Keratinocyte (primary cell): ENCODE data around the gene DNAH17. TPM values are rescaled to one million over a fixed set of nuclear protein-coding genes. Genes with fewer than 3 reads are reported as not detected.

Experiments
- DNase-seq: peaks from one replicate; pipeline ENCODE4 v3.0.0-alpha.2; 2011; ENCODE audit warnings: low read depth, missing footprints, low spot score
- FAIRE-seq: peaks from 2 replicates; lab custom pipeline; 2011; peaks lifted over from hg19 to GRCh38; lab: Jason Lieb, UNC
- H2AFZ ChIP-seq: 2 replicates; pipeline ENCODE4 v1.6.0; 2012; ENCODE audit warnings: low read length, control low read depth, inconsistent platforms; ENCODE audit not compliant: control insufficient read depth
- H3K27ac ChIP-seq: 2 replicates; pipeline ENCODE4 v1.5.1; 2011; ENCODE audit warnings: low read length; ENCODE audit not compliant: control insufficient read depth, insufficient read depth
- H3K27me3 ChIP-seq: 3 replicates; pipeline ENCODE4 v1.6.0; 2011; ENCODE audit warnings: low read length; ENCODE audit not compliant: control insufficient read depth, insufficient read depth; ENCODE audit errors: extremely low read depth
- H3K36me3 ChIP-seq, 2 experiments: 2 replicates in 1 of 2; 3 replicates in 1 of 2; pipeline ENCODE4 v1.5.1; 2011; ENCODE audit warnings: low read length in 2 of 2, mild to moderate bottlenecking in 1 of 2; ENCODE audit not compliant: control insufficient read depth in 2 of 2, insufficient read depth in 2 of 2; ENCODE audit errors: extremely low read depth in 1 of 2
- H3K4me1 ChIP-seq: 3 replicates; pipeline ENCODE4 v1.5.1; 2011; ENCODE audit warnings: low read length; ENCODE audit not compliant: control insufficient read depth, insufficient read depth; ENCODE audit errors: extremely low read depth
- H3K4me2 ChIP-seq: 3 replicates; pipeline ENCODE4 v1.6.0; 2011; ENCODE audit warnings: low read depth, low read length; ENCODE audit not compliant: control insufficient read depth, insufficient read depth; ENCODE audit errors: extremely low read depth
- H3K4me3 ChIP-seq, 3 experiments: fragments of 200-600 bp in 1 of 3; sonication (generic) in 1 of 3; 2 replicates in 2 of 3; 3 replicates in 1 of 3; pipeline ENCODE4 v1.5.1; 2011 to 2016; ENCODE audit warnings: low read length in 3 of 3, mild to moderate bottlenecking in 3 of 3, control low read depth in 2 of 3, inconsistent platforms in 1 of 3, low read depth in 1 of 3, mixed read lengths in 1 of 3, mixed run types in 1 of 3, moderate library complexity in 1 of 3; ENCODE audit not compliant: control insufficient read depth in 2 of 3, insufficient read depth in 2 of 3; ENCODE audit errors: extremely low read depth in 1 of 3
- H3K79me2 ChIP-seq: 2 replicates; pipeline ENCODE4 v1.6.0; 2012; ENCODE audit warnings: low read length; ENCODE audit not compliant: control insufficient read depth, insufficient read depth
- H3K9ac ChIP-seq: 3 replicates; pipeline ENCODE4 v1.6.0; 2011; ENCODE audit warnings: low read length; ENCODE audit not compliant: control insufficient read depth, insufficient read depth; ENCODE audit errors: extremely low read depth
- H3K9me1 ChIP-seq: 3 replicates; pipeline ENCODE4 v1.6.0; 2011; ENCODE audit warnings: low read length; ENCODE audit not compliant: control insufficient read depth, insufficient read depth; ENCODE audit errors: extremely low read depth
- H3K9me3 ChIP-seq: 2 replicates; pipeline ENCODE4 v1.5.1; 2012; ENCODE audit warnings: low read depth, low read length; ENCODE audit not compliant: control insufficient read depth
- H4K20me1 ChIP-seq: 3 replicates; pipeline ENCODE4 v1.6.0; 2011; ENCODE audit warnings: low read length; ENCODE audit not compliant: control insufficient read depth, insufficient read depth; ENCODE audit errors: extremely low read depth
- CTCF ChIP-seq, 3 experiments: IDR thresholded peaks in 1 of 3; conservative IDR thresholded peaks in 1 of 3; optimal IDR thresholded peaks in 1 of 3; 2 replicates in 2 of 3; 3 replicates in 1 of 3; pipeline versions ENCODE3 to v1.5.1; 2011; ENCODE audit warnings: low read length in 3 of 3, mild to moderate bottlenecking in 3 of 3, moderate library complexity in 2 of 3, control low read depth in 1 of 3, inconsistent platforms in 1 of 3; ENCODE audit not compliant: insufficient read depth in 2 of 3; ENCODE audit errors: extremely low read depth in 1 of 3
- EZH2 ChIP-seq: IDR thresholded peaks from one replicate; pipeline ENCODE4 v1.6.1; 2012; ENCODE audit warnings: inconsistent platforms, mild to moderate bottlenecking, low read length, moderate library complexity
- dilution Hi-C: fragments of 300-500 bp; cut with MboI; formaldehyde crosslinking; loops from one replicate; pipeline ENCODE4 v1.7.0; 2020; ENCODE audit warnings: low sequenced_read_pairs; ENCODE audit not compliant: extremely low pct_ligation_motif_present
- polyA plus RNA-seq, 5 experiments: library from polyadenylated mRNA; depleted of rRNA in 3 of 5; stranded (reverse) in 3 of 5; stranded (forward) in 1 of 5; unstranded in 1 of 5; fragments of >200 nt; gene quantifications; 1 replicate in 1 of 5; 2 replicates in 3 of 5; 3 replicates in 1 of 5; pipeline versions ENCODE4 v1.2.1 to v1.2.3, GENCODE V29; 2011 to 2012; ENCODE audit warnings: missing spikeins in 2 of 5, low read depth in 1 of 5, low replicate concordance in 1 of 5

The DNAH17 gene
- polyA plus RNA-seq, 1 donor (not counting 4 experiments of a cell fraction or from before 2014, with no cell fraction given) = 0.16 TPM

- Histone ChIP-seq H3K4me3 (no peak overlapping the region), H3K4me2 (no peak overlapping the region), H3K27me3 (peaks cover 3% of the 10 kb centered on the region), H4K20me1 (no peaks in the 10 kb centered on the region), H3K9ac (no peak overlapping the region), H3K79me2 (no peaks in the 10 kb centered on the region), H3K27ac (no peak overlapping the region), H2AFZ (no peak overlapping the region), H3K9me1 (no peaks in the 10 kb centered on the region), H3K9me3 (no peaks in the 10 kb centered on the region), H3K36me3 (no peaks in the 10 kb centered on the region), H3K4me1 (no peaks in the 10 kb centered on the region)
- DNase-seq (no peak), FAIRE-seq (no peak)
- TF ChIP-seq CTCF (optimal IDR thresholded peaks at IDR 0.05 in 1 of 3, IDR thresholded peaks at IDR 0.05 in 1 of 3, conservative IDR thresholded peaks at IDR 0.05 in 1 of 3; ENCODE audit: extremely low read depth in 1 of 3, insufficient read depth in 2 of 3, low read length in 3 of 3) (no peak), EZH2 (no peak)
- dilution Hi-C loops = no loop called here
Observed at GRCh38 chr17:78622491-78623265, 45.5 kb upstream of the DNAH17 start.

GRCh38 chr17:78621720-78622490 is 44.7 kb upstream of the DNAH17 start:
- Histone ChIP-seq H3K79me2 (no peaks in the 10 kb centered on the region), H3K4me1 (no peaks in the 10 kb centered on the region), H4K20me1 (no peaks in the 10 kb centered on the region), H3K9me3 (no peaks in the 10 kb centered on the region), H2AFZ (no peak overlapping the region), H3K27ac (no peak overlapping the region), H3K4me2 (no peak overlapping the region), H3K9me1 (no peaks in the 10 kb centered on the region), H3K27me3 (peaks cover 3% of the 10 kb centered on the region), H3K4me3 (no peak overlapping the region), H3K9ac (no peak overlapping the region), H3K36me3 (no peaks in the 10 kb centered on the region)
- TF ChIP-seq CTCF (optimal IDR thresholded peaks at IDR 0.05 in 1 of 3, IDR thresholded peaks at IDR 0.05 in 1 of 3, conservative IDR thresholded peaks at IDR 0.05 in 1 of 3; ENCODE audit: extremely low read depth in 1 of 3, insufficient read depth in 2 of 3, low read length in 3 of 3) (no peak), EZH2 (no peak)
- dilution Hi-C loops = no loop called here
- FAIRE-seq (no peak), DNase-seq (no peak)
